Esophagus squamous epithelium (tissue), 5 donors: ENCODE measurements around the gene LRP11. TPM values are rescaled to one million over a fixed set of nuclear protein-coding genes. Genes with fewer than 3 reads are reported as not detected.
"Not testable (repeated sequence)": the region's sequence is repeated elsewhere in the genome, so short reads cannot be mapped to it uniquely, and the experiment has no call there.

Source experiments
- DNase-seq: peaks from one replicate; lab custom pipeline; 2025; lab: John Stamatoyannopoulos, UW
- H3K27ac ChIP-seq, 4 donors: fragments of 200-600 bp; sonication (generic); one replicate each; pipeline ENCODE4 v1.5.1; 2016 to 2019; ENCODE audit warnings: mild to moderate bottlenecking in 1 of 4
- H3K27me3 ChIP-seq, 4 donors: fragments of 200-600 bp; sonication (generic); 1 replicate in 3 of 4; 2 replicates in 1 of 4; pipeline versions ENCODE4 v1.5.1 to v1.6.0; 2017 to 2021; ENCODE audit warnings: antibody characterized with exemption in 1 of 4
- H3K36me3 ChIP-seq, 3 donors: fragments of 200-600 bp; sonication (generic); one replicate each; pipeline ENCODE4 v1.5.1; 2016 to 2019
- H3K4me1 ChIP-seq, 3 donors: fragments of 200-600 bp; sonication (generic); one replicate each; pipeline ENCODE4 v1.5.1; 2017 to 2019
- H3K4me3 ChIP-seq, 4 donors: fragments of 200-600 bp; sonication (generic); 1 replicate in 3 of 4; 2 replicates in 1 of 4; pipeline ENCODE4 v1.5.1; 2016 to 2019; ENCODE audit warnings: mild to moderate bottlenecking in 2 of 4, moderate library complexity in 1 of 4
- H3K9me3 ChIP-seq, 3 donors: fragments of 200-600 bp; sonication (generic); one replicate each; pipeline ENCODE4 v1.5.1; 2016 to 2019
- CTCF ChIP-seq, 6 experiments: fragments of 450-650 bp in 4 of 6; fragments of 200-600 bp in 2 of 6; sonication (generic) in 2 of 6; IDR thresholded peaks; one replicate each; pipeline ENCODE4 v1.5.1; 2016 to 2019; ENCODE audit warnings: antibody characterized with exemption in 6 of 6, mild to moderate bottlenecking in 4 of 6, moderate library complexity in 4 of 6
- POLR2A ChIP-seq, 4 donors: fragments of 450-650 bp; IDR thresholded peaks; one replicate each; pipeline ENCODE4 v1.6.1; 2017; ENCODE audit warnings: antibody characterized with exemption in 4 of 4, mild to moderate bottlenecking in 4 of 4, moderate library complexity in 3 of 4
- WGBS, 2 donors: methylation state at CpG; one replicate each; pipeline ENCODE4 v1.1.5; 2018; 5-methylcytosine and 5-hydroxymethylcytosine counted together
- intact Hi-C: fragments of 100-400 bp; cut with DNase I; formaldehyde crosslinking; loops from one replicate; pipeline ENCODE4 v1.15.0; 2022
- total RNA-seq, 4 donors: library from RNA; depleted of rRNA; stranded (reverse); fragments of >200 nt; gene quantifications; one replicate each; pipeline ENCODE4 v1.1.0, GENCODE V29; 2016
- donor health status: DM: yes; HTN: yes; CAD: no.

Gene LRP11
- total RNA-seq = 10 to 100 TPM; 40.2 to 74.9 (median 58.4) TPM

GRCh38 chr6:149863698-149864577, at the start of gene LRP11:
Gene LRP11 (minus strand): TSS chr6:149864359. CDS start chr6:149864020, 339 bp downstream.
- intact Hi-C loops = no loop called here

GRCh38 chr6:149913540-149914240, 49.5 kb upstream of the LRP11 start:
- H3K4me1 ChIP-seq = peaks cover 0 to 13% (median 6%) of the 10 kb centered on the region in 3 donors
- H3K27me3 ChIP-seq = no peaks in the 10 kb centered on the region
- H3K9me3 ChIP-seq = peaks cover 0 to 5% (median under 1%) of the 10 kb centered on the region in 3 donors
- WGBS, 2 donors = 77 to 82% methylated on average over 8 to 9 of the region's 9 CpGs
- no peak for DNase-seq
- H3K27ac ChIP-seq = no peak overlapping the region
- H3K4me3 ChIP-seq = no peak overlapping the region
- intact Hi-C loops = no loop called here
- H3K36me3 ChIP-seq = peaks cover 0 to 3% (median 0%) of the 10 kb centered on the region in 3 donors
- TF ChIP-seq CTCF (IDR thresholded peaks at IDR 0.05) (no peak), POLR2A (IDR thresholded peaks at IDR 0.05) (no peak)

More at GRCh38 chr6:149863698-149864577, at the start of gene LRP11:
- Histone ChIP-seq H3K36me3 (no peaks in the 10 kb centered on the region), H3K9me3 (no peaks in the 10 kb centered on the region), H3K4me3 (peak within 1 kb of the TSS; percentile 54 to 88 (median 76)), H3K4me1 (peaks cover 17 to 56% (median 25%) of the 10 kb centered on the region in 3 donors), H3K27ac (peak within 1 kb of the TSS; percentile 94 to 99 (median 95)), H3K27me3 (no peaks in the 10 kb centered on the region)
- WGBS, 2 donors = no CpG with 5 or more reads among the region's 110 CpGs
- peak; percentile 26 for DNase-seq
- TF ChIP-seq POLR2A (IDR thresholded peaks at IDR 0.05) (peak in 3 of 4 donors; percentile 53 to 84 (median 75)), CTCF (IDR thresholded peaks at IDR 0.05) (peak in 1 of 6 experiments; percentile 12)

GRCh38 chr6:149913085-149913484, 48.9 kb upstream of the LRP11 start:
- TF ChIP-seq CTCF (IDR thresholded peaks at IDR 0.05) = no peak
- TF ChIP-seq POLR2A (IDR thresholded peaks at IDR 0.05) = no peak
- 66 to 91% methylated on average over 2 of the region's 2 CpGs for WGBS, 2 donors
- Histone ChIP-seq H3K36me3 (no peaks in the 10 kb centered on the region), H3K4me3 (no peak overlapping the region), H3K27me3 (no peaks in the 10 kb centered on the region), H3K27ac (no peak overlapping the region), H3K4me1 (peaks cover 0 to 10% (median 3%) of the 10 kb centered on the region in 3 donors), H3K9me3 (peaks cover 0 to 11% (median 7%) of the 10 kb centered on the region in 3 donors)
- DNase-seq = no peak
- intact Hi-C loops = no loop called here

- DNase-seq, H3K4me3 ChIP-seq, H3K27ac ChIP-seq, intact Hi-C loops, H3K36me3 ChIP-seq, H3K4me1 ChIP-seq, H3K27me3 ChIP-seq: not testable (repeated sequence)
- peaks cover 0 to 12% (median 7%) of the 10 kb centered on the region in 3 donors for H3K9me3 ChIP-seq
- 64 to 88% methylated on average over 1 to 2 of the region's 3 CpGs for WGBS, 2 donors
Observed at GRCh38 chr6:149912680-149913079, 48.5 kb upstream of the LRP11 start.

GRCh38 chr6:149910721-149911151, 46.6 kb upstream of the LRP11 start:
- TF ChIP-seq CTCF (IDR thresholded peaks at IDR 0.05) (no peak), POLR2A (IDR thresholded peaks at IDR 0.05) (no peak)
- H3K27ac ChIP-seq = no peak overlapping the region
- H3K4me1 ChIP-seq = peaks cover 0 to under 1% (median 0%) of the 10 kb centered on the region in 3 donors
- no peaks in the 10 kb centered on the region for H3K36me3 ChIP-seq
- peaks cover 0 to 12% (median 7%) of the 10 kb centered on the region in 3 donors for H3K9me3 ChIP-seq
- WGBS, 2 donors = 95 to 96% methylated on average over 22 to 23 of the region's 23 CpGs
- DNase-seq = no peak
- H3K27me3 ChIP-seq = no peaks in the 10 kb centered on the region
- intact Hi-C loops = no loop called here
- H3K4me3 ChIP-seq = no peak overlapping the region
